IMR-90 (cell line): ENCODE results near the gene MATK. TPM values are rescaled to one million over a fixed set of nuclear protein-coding genes. Genes with fewer than 3 reads are reported as not detected.

Source experiments
- ATAC-seq: fragments of 200-7000 bp; cut with Tn5 transposase; 2 replicates; pipeline ENCODE4 v1.9.1; 2020; ENCODE audit warnings: low read depth, mild to moderate bottlenecking, moderate library complexity
- BruUV-seq: library from RNA; stranded (reverse); fragments of 400-500 nt; replicated peaks from 2 replicates; lab custom pipeline; 2021; lab: Mats Ljungman, UMichigan
- CTCF ChIA-PET: fragments of 300-600 bp; formaldehyde crosslinking; extraction: SDS; loops from one replicate; lab custom pipeline; 2021; ENCODE audit warnings: antibody characterized with exemption; lab: Yijun Ruan, JAX
- POLR2A ChIA-PET: fragments of 300-600 bp; sonication (Branson Sonifier 250); formaldehyde crosslinking; loops from one replicate; lab custom pipeline; 2022; ENCODE audit warnings: antibody characterized with exemption; ENCODE audit not compliant: unreplicated experiment; lab: Charles Lee
- DNase-seq: peaks from one replicate; pipeline ENCODE4 v3.0.0; 2013
- H2AFZ ChIP-seq: replicated peaks from 2 replicates; pipeline ENCODE3; 2013; ENCODE audit warnings: low read length, mild to moderate bottlenecking; ENCODE audit not compliant: poor library complexity
- H2AK5ac ChIP-seq: 2 replicates; pipeline ENCODE4 v1.6.1; 2013; ENCODE audit warnings: low read depth, low read length, inconsistent platforms
- H2AK9ac ChIP-seq: replicated peaks from 2 replicates; pipeline ENCODE3; 2013; ENCODE audit warnings: mild to moderate bottlenecking, low read depth, low read length, moderate library complexity; ENCODE audit not compliant: poor library complexity
- H2BK120ac ChIP-seq: 2 replicates; pipeline ENCODE4 v1.6.1; 2013; ENCODE audit warnings: low read depth, low read length, inconsistent platforms
- H2BK15ac ChIP-seq: 3 replicates; pipeline ENCODE4 v1.6.1; 2013; ENCODE audit warnings: low read depth, low read length, inconsistent platforms
- H2BK20ac ChIP-seq: 2 replicates; pipeline ENCODE4 v1.6.1; 2013; ENCODE audit warnings: low read depth, mild to moderate bottlenecking, inconsistent platforms, low read length, moderate library complexity
- H2BK5ac ChIP-seq: 2 replicates; pipeline ENCODE4 v1.6.1; 2013; ENCODE audit warnings: mild to moderate bottlenecking, low read depth, low read length, inconsistent platforms; ENCODE audit not compliant: poor library complexity, severe bottlenecking
- H3K14ac ChIP-seq: replicated peaks from 2 replicates; pipeline ENCODE4 v1.6.1; 2013; ENCODE audit warnings: low read depth, low read length, inconsistent platforms
- H3K18ac ChIP-seq: 2 replicates; pipeline ENCODE4 v1.6.1; 2013; ENCODE audit warnings: low read depth, low read length, control low read depth
- H3K23ac ChIP-seq: 2 replicates; pipeline ENCODE4 v1.6.1; 2013; ENCODE audit warnings: low read depth, low read length, inconsistent platforms
- H3K27ac ChIP-seq: 2 replicates; pipeline ENCODE4 v1.5.1; 2013; ENCODE audit warnings: mild to moderate bottlenecking, control low read depth, low read length; ENCODE audit not compliant: insufficient read depth
- H3K27me3 ChIP-seq: 2 replicates; pipeline ENCODE4 v1.6.1; 2013; ENCODE audit warnings: low read length; ENCODE audit not compliant: control insufficient read depth, insufficient read depth
- H3K36me3 ChIP-seq: 2 replicates; pipeline ENCODE4 v1.6.1; 2013; ENCODE audit warnings: low read length, mixed read lengths; ENCODE audit not compliant: control insufficient read depth, insufficient read depth
- H3K4ac ChIP-seq: 2 replicates; pipeline ENCODE4 v1.6.1; 2013; ENCODE audit warnings: low read depth, low read length, inconsistent platforms
- H3K4me1 ChIP-seq: 2 replicates; pipeline ENCODE4 v1.6.1; 2013; ENCODE audit warnings: low read length, mixed read lengths; ENCODE audit not compliant: control insufficient read depth, insufficient read depth
- H3K4me2 ChIP-seq: 2 replicates; pipeline ENCODE4 v1.6.1; 2013; ENCODE audit warnings: low read depth, mild to moderate bottlenecking, control low read depth, low read length, moderate library complexity
- H3K4me3 ChIP-seq: 2 replicates; pipeline ENCODE4 v1.5.1; 2013; ENCODE audit warnings: low read depth, mild to moderate bottlenecking, control low read depth, low read length, moderate library complexity; ENCODE audit not compliant: insufficient read depth
- H3K56ac ChIP-seq: 2 replicates; pipeline ENCODE4 v1.6.1; 2013; ENCODE audit warnings: low read length, inconsistent platforms; ENCODE audit not compliant: insufficient read depth; ENCODE audit errors: extremely low read depth
- H3K79me1 ChIP-seq, 2 experiments: 2 replicates each; pipeline ENCODE4 v1.6.1; 2013; ENCODE audit warnings: low read length in 2 of 2, inconsistent platforms in 1 of 2, low read depth in 1 of 2
- H3K9ac ChIP-seq: 2 replicates; pipeline ENCODE4 v1.6.1; 2013; ENCODE audit warnings: low read depth, low read length, control low read depth
- H3K9me1 ChIP-seq: 2 replicates; pipeline ENCODE4 v1.6.1; 2013; ENCODE audit warnings: low read length, inconsistent platforms; ENCODE audit not compliant: insufficient read depth
- H3K9me3 ChIP-seq: 2 replicates; pipeline ENCODE4 v1.6.1; 2013; ENCODE audit warnings: low read length; ENCODE audit not compliant: control insufficient read depth, insufficient read depth
- H4K20me1 ChIP-seq: 2 replicates; pipeline ENCODE4 v1.6.1; 2013; ENCODE audit warnings: low read length, inconsistent platforms; ENCODE audit not compliant: insufficient read depth
- H4K5ac ChIP-seq: 2 replicates; pipeline ENCODE4 v1.6.1; 2013; ENCODE audit warnings: mild to moderate bottlenecking, low read depth, low read length, control low read depth
- H4K8ac ChIP-seq, 2 experiments: 2 replicates each; pipeline ENCODE4 v1.6.1; 2013; ENCODE audit warnings: low read depth in 2 of 2, low read length in 2 of 2, control low read depth in 1 of 2, inconsistent platforms in 1 of 2
- H4K91ac ChIP-seq: 2 replicates; pipeline ENCODE4 v1.6.1; 2013; ENCODE audit warnings: low read depth, low read length, inconsistent platforms; ENCODE audit not compliant: insufficient read depth
- CEBPB ChIP-seq: IDR thresholded peaks from 2 replicates; pipeline ENCODE4 v1.6.1; 2012; ENCODE audit warnings: low read depth, low read length, improper control_type of control experiment
- MAFK ChIP-seq: IDR thresholded peaks from 2 replicates; pipeline ENCODE4 v1.6.1; 2012; ENCODE audit warnings: low read depth, low read length, improper control_type of control experiment
- POLR2A ChIP-seq: IDR thresholded peaks from 2 replicates; pipeline ENCODE4 v1.6.1; 2012; ENCODE audit warnings: mild to moderate bottlenecking, low read depth, low read length
- WGBS, 2 experiments: methylation state at CpG; one replicate each; pipeline versions ENCODE4 v1.1.5 to v1.1.7; 2013; ENCODE audit warnings: missing lambda C conversion rate in 2 of 2; ENCODE audit not compliant: insufficient read length in 1 of 2; ENCODE audit errors: extremely low coverage in 2 of 2; 5-methylcytosine and 5-hydroxymethylcytosine counted together
- dilution Hi-C: fragments of 300-500 bp; cut with HindIII; formaldehyde crosslinking; loops from one replicate; pipeline ENCODE4 v1.14.3; 2018; ENCODE audit warnings: low sequenced_read_pairs; ENCODE audit not compliant: unreplicated experiment
- in situ Hi-C: fragments of 300-500 bp; cut with MboI; formaldehyde crosslinking; loops from 3 replicates; pipeline ENCODE4 v1.14.3; 2019; ENCODE audit warnings: low sequenced_read_pairs, inconsistent platforms, mixed read lengths
- intact Hi-C: fragments of 100-400 bp; cut with micrococcal nuclease; formaldehyde crosslinking; loops from 2 replicates; pipeline ENCODE4 v1.10.0; 2022
- polyA plus RNA-seq, 3 experiments: library from polyadenylated mRNA; depleted of rRNA; stranded (reverse); fragments of >200 nt; gene quantifications; 2 replicates each; pipeline ENCODE4 v1.2.3, GENCODE V29; 2012; ENCODE audit warnings: low replicate concordance in 1 of 3
- total RNA-seq: library from RNA; depleted of rRNA; stranded (reverse); fragments of >200 nt; gene quantifications from 2 replicates; pipeline ENCODE4 v1.2.3, GENCODE V29; 2012

MATK gene
- total and polyA plus RNA-seq, 2 of the 4 experiments (the other 2 are of a cell fraction): not detected

GRCh38 chr19:3790209-3790734, 4.1 kb upstream of the MATK start:
- Histone ChIP-seq H2AK5ac (no peak overlapping the region), H3K79me1 (no peaks in the 10 kb centered on the region), H4K5ac (no peak overlapping the region), H3K9me3 (peaks cover 8% of the 10 kb centered on the region), H3K23ac (no peak overlapping the region), H2AFZ (no peak overlapping the region), H3K4me3 (no peak overlapping the region), H3K27ac (no peak overlapping the region), H3K36me3 (no peaks in the 10 kb centered on the region), H3K14ac (no peak overlapping the region), H3K56ac (no peak overlapping the region), H2BK20ac (no peak overlapping the region), H3K27me3 (peaks cover 20% of the 10 kb centered on the region), H3K4ac (no peak overlapping the region), H3K9ac (no peak overlapping the region), H3K4me2 (no peak overlapping the region), H3K4me1 (no peaks in the 10 kb centered on the region), H4K20me1 (no peaks in the 10 kb centered on the region), H2AK9ac (no peak overlapping the region), H3K9me1 (no peaks in the 10 kb centered on the region), H2BK15ac (no peak overlapping the region), H3K18ac (no peak overlapping the region), H4K91ac (no peak overlapping the region), H4K8ac (no peak overlapping the region), H2BK120ac (no peak overlapping the region), H2BK5ac (no peak overlapping the region)
- in situ Hi-C loops: no loop called here
- ATAC-seq: no peak
- 0% methylated on average over 1 of the region's 6 CpGs; no CpG with 5 or more reads in 1 of the 2 experiments for WGBS, 2 experiments
- ChIA-PET POLR2A (no interaction called here), CTCF (no interaction called here)
- intact Hi-C loops: no loop called here
- TF ChIP-seq CEBPB (no peak), MAFK (no peak), POLR2A (no peak)
- dilution Hi-C loops: no loop called here
- DNase-seq: no peak
- BruUV-seq: no TSS peak
